K562 (cell line): ENCODE measurements around the gene CNTF. TPM values are rescaled to one million over a fixed set of nuclear protein-coding genes. Genes with fewer than 3 reads are reported as not detected.

Experiments used
- CBFB ChIP-seq: sonication (generic); formaldehyde crosslinking; IDR thresholded peaks from 2 replicates; pipeline ENCODE4 v1.4.0; 2020; ENCODE audit warnings: mild to moderate bottlenecking, missing genetic modification reagents
- E2F5 ChIP-seq: sonication (generic); formaldehyde crosslinking; IDR thresholded peaks from 2 replicates; pipeline ENCODE4 v1.8.0; 2022; ENCODE audit warnings: mild to moderate bottlenecking, missing genetic modification reagents
- FOXP1 ChIP-seq: sonication (generic); formaldehyde crosslinking; IDR thresholded peaks from 2 replicates; pipeline ENCODE4 v1.8.0; 2022; ENCODE audit warnings: mild to moderate bottlenecking, missing genetic modification reagents
- HNRNPL ChIP-seq: fragments of 200-400 bp; formaldehyde crosslinking; IDR thresholded peaks from 2 replicates; pipeline ENCODE4 v1.6.1; 2017; ENCODE audit warnings: low read depth, mild to moderate bottlenecking, low read length
- IRF9 ChIP-seq: fragments of 450-650 bp; IDR thresholded peaks from 2 replicates; pipeline ENCODE4 v1.6.1; 2016; ENCODE audit warnings: missing biosample characterization, missing genetic modification characterization
- JUN ChIP-seq, 2 experiments: sonication (generic) in 1 of 2; formaldehyde crosslinking in 1 of 2; IDR thresholded peaks; 2 replicates each; pipeline versions ENCODE4 v1.6.1 to v1.8.0; 2012 to 2022; ENCODE audit warnings: borderline replicate concordance in 2 of 2, mild to moderate bottlenecking in 2 of 2, improper control_type of control experiment in 1 of 2, low read depth in 1 of 2, low read length in 1 of 2, missing genetic modification reagents in 1 of 2
- KDM1A ChIP-seq, 2 experiments: fragments of 450-650 bp; IDR thresholded peaks; 2 replicates each; pipeline ENCODE4 v1.6.1; 2016; ENCODE audit warnings: mild to moderate bottlenecking in 2 of 2
- MTF1 ChIP-seq: fragments of 250-450 bp; sonication (Bioruptor Pico); IDR thresholded peaks from 2 replicates; pipeline ENCODE4 v1.9.0; 2021; ENCODE audit warnings: moderate library complexity, mild to moderate bottlenecking, inconsistent platforms, borderline replicate concordance
- PHTF2 ChIP-seq: fragments of 250-450 bp; sonication (Bioruptor Pico); IDR thresholded peaks from 2 replicates; pipeline ENCODE4 v1.5.0; 2021; ENCODE audit warnings: mild to moderate bottlenecking
- RBFOX2 ChIP-seq: fragments of 200-400 bp; formaldehyde crosslinking; IDR thresholded peaks from 2 replicates; pipeline ENCODE4 v1.6.1; 2017; ENCODE audit warnings: low read depth, mild to moderate bottlenecking, low read length, moderate library complexity
- RFX5 ChIP-seq: IDR thresholded peaks from 2 replicates; pipeline ENCODE4 v1.6.1; 2011; ENCODE audit warnings: low read depth, mild to moderate bottlenecking, improper control_type of control experiment, low read length
- SNAPC5 ChIP-seq: fragments of 250-450 bp; sonication (Bioruptor Pico); IDR thresholded peaks from 2 replicates; pipeline ENCODE4 v1.8.0; 2021; ENCODE audit warnings: moderate library complexity, mild to moderate bottlenecking, inconsistent platforms
- TBP ChIP-seq: optimal IDR thresholded peaks from 2 replicates; pipeline ENCODE3; 2011; ENCODE audit warnings: low read depth, low read length, improper control_type of control experiment
- TEAD1 ChIP-seq, 2 experiments: fragments of 450-650 bp in 1 of 2; sonication (generic) in 1 of 2; formaldehyde crosslinking; IDR thresholded peaks; 2 replicates each; pipeline versions ENCODE4 v1.4.0 to v1.8.0; 2020 to 2022; ENCODE audit warnings: mild to moderate bottlenecking in 2 of 2, missing genetic modification reagents in 1 of 2
- TEAD2 ChIP-seq: fragments of 450-650 bp; IDR thresholded peaks from 2 replicates; pipeline ENCODE4 v1.6.1; 2016; ENCODE audit warnings: missing genetic modification characterization, control low read depth, missing compliant biosample characterization
- ZNF140 ChIP-seq: fragments of 250-450 bp; sonication (Bioruptor Pico); IDR thresholded peaks from 2 replicates; pipeline ENCODE4 v1.8.0; 2021; ENCODE audit warnings: moderate library complexity, mild to moderate bottlenecking, inconsistent platforms
- ZNF197 ChIP-seq: fragments of 200-800 bp; sonication (Bioruptor generic); IDR thresholded peaks from 2 replicates; pipeline ENCODE4 v1.6.1; 2016; ENCODE audit warnings: low read depth, missing genetic modification characterization, missing compliant biosample characterization
- ZNF57 ChIP-seq: fragments of 450-650 bp; formaldehyde crosslinking; IDR thresholded peaks from 2 replicates; pipeline ENCODE4 v1.4.0; 2020; ENCODE audit warnings: mild to moderate bottlenecking, moderate library complexity
- polyA plus RNA-seq, 8 experiments: library from polyadenylated mRNA; depleted of rRNA in 4 of 8; stranded (reverse) in 5 of 8; unstranded in 3 of 8; fragments of >200 nt; fragmentation: Nextera tagmentation in 2 of 8; fragmentation: Illumina TruSeq in 1 of 8; extraction: Ambion mirVana in 2 of 8; extraction: Trizol in 1 of 8; gene quantifications; 2 replicates each; pipeline versions ENCODE4 v1.2.1 to v1.2.3, GENCODE V29; 2011 to 2014; ENCODE audit warnings: inconsistent platforms in 1 of 8, missing spikeins in 1 of 8
- total RNA-seq, 7 experiments: library from RNA; depleted of rRNA in 6 of 7; stranded (reverse); fragments of >200 nt in 6 of 7; fragmentation: Illumina TruSeq in 2 of 7; extraction: Trizol in 2 of 7; gene quantifications; 2 replicates each; pipeline versions ENCODE4 v1.2.1 to v1.2.3, GENCODE V29; 2011 to 2021; ENCODE audit warnings: low replicate concordance in 1 of 7
- TF ChIP-seq, protein P1 (sequence below): fragments of 450-650 bp; IDR thresholded peaks from 2 replicates; pipeline ENCODE4 v1.6.1; 2016; ENCODE audit warnings: mild to moderate bottlenecking
- TF ChIP-seq, protein P2 (sequence below): fragments of 450-650 bp; IDR thresholded peaks from 2 replicates; pipeline ENCODE4 v1.7.0; 2016; ENCODE audit warnings: borderline replicate concordance

The CNTF gene
- total and polyA plus RNA-seq, 9 of the 15 experiments (the other 6 are each of a cell fraction or from before 2014, with no cell fraction given): 0.17 to 5.0 (median 2.3) TPM

GRCh38 chr11:58579192-58580129 lies 43.0 kb upstream of the CNTF start (continued):
- TF ChIP-seq, protein P1, sequence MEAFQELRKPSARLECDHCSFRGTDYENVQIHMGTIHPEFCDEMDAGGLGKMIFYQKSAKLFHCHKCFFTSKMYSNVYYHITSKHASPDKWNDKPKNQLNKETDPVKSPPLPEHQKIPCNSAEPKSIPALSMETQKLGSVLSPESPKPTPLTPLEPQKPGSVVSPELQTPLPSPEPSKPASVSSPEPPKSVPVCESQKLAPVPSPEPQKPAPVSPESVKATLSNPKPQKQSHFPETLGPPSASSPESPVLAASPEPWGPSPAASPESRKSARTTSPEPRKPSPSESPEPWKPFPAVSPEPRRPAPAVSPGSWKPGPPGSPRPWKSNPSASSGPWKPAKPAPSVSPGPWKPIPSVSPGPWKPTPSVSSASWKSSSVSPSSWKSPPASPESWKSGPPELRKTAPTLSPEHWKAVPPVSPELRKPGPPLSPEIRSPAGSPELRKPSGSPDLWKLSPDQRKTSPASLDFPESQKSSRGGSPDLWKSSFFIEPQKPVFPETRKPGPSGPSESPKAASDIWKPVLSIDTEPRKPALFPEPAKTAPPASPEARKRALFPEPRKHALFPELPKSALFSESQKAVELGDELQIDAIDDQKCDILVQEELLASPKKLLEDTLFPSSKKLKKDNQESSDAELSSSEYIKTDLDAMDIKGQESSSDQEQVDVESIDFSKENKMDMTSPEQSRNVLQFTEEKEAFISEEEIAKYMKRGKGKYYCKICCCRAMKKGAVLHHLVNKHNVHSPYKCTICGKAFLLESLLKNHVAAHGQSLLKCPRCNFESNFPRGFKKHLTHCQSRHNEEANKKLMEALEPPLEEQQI: peak; percentile 78
- no peak for TF ChIP-seq TEAD2 (tag)
- no peak for TF ChIP-seq SNAPC5 (CRISPR knock-in tag)
- 0 out of 2 replicates have a peak, but pooled peaks have one; percentile 28 for TF ChIP-seq E2F5 (CRISPR knock-in tag)
- no peak for TF ChIP-seq PHTF2
- TF ChIP-seq MTF1 (CRISPR knock-in tag): no peak
- no peak for TF ChIP-seq CBFB
- peak; percentile 59; the same call in 1 of the 2 replicates for TF ChIP-seq IRF9
- TF ChIP-seq ZNF197 (CRISPR knock-in tag): no peak; the same call in 1 of the 2 replicates
- TF ChIP-seq TBP: peak; percentile 84
- TF ChIP-seq ZNF57 (CRISPR knock-in tag): no peak
- TF ChIP-seq FOXP1 (CRISPR knock-in tag): peak; percentile 51; the same call in 1 of the 2 replicates
- TF ChIP-seq, protein P2, sequence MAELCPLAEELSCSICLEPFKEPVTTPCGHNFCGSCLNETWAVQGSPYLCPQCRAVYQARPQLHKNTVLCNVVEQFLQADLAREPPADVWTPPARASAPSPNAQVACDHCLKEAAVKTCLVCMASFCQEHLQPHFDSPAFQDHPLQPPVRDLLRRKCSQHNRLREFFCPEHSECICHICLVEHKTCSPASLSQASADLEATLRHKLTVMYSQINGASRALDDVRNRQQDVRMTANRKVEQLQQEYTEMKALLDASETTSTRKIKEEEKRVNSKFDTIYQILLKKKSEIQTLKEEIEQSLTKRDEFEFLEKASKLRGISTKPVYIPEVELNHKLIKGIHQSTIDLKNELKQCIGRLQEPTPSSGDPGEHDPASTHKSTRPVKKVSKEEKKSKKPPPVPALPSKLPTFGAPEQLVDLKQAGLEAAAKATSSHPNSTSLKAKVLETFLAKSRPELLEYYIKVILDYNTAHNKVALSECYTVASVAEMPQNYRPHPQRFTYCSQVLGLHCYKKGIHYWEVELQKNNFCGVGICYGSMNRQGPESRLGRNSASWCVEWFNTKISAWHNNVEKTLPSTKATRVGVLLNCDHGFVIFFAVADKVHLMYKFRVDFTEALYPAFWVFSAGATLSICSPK: peak; percentile 87; the same call in 1 of the 2 replicates
- 0 out of 2 replicates have a peak, but pooled peaks have one; percentile 1 for TF ChIP-seq JUN (IDR thresholded peaks at IDR 0.05; ENCODE audit: borderline replicate concordance, low read depth, low read length)
- TF ChIP-seq JUN (CRISPR knock-in tag; IDR thresholded peaks at IDR 0.05; ENCODE audit: borderline replicate concordance): peak; percentile 89; the same call in 1 of the 2 replicates
- TF ChIP-seq HNRNPL: no peak
- TF ChIP-seq RFX5: no peak
- peak in 1 of 2 experiments; percentile 94; a peak in 2 of 4 replicates for TF ChIP-seq TEAD1 (CRISPR knock-in tag; IDR thresholded peaks at IDR 0.05)
- TF ChIP-seq RBFOX2: peak; percentile 85
- no peak for TF ChIP-seq ZNF140
- TF ChIP-seq KDM1A (IDR thresholded peaks at IDR 0.05): peak in 1 of 2 experiments; percentile 46; a peak in 2 of 4 replicates
